CMK (cell line): ENCODE measurements around the gene PCDHB13.
"Not testable (repeated sequence)": the region's sequence is repeated elsewhere in the genome, so short reads cannot be mapped to it uniquely, and the experiment has no call there.

Experiments used
- DNase-seq: peaks from one replicate; pipeline ENCODE4 v3.0.0-alpha.2; 2010; ENCODE audit warnings: low read depth

PCDHB13 gene

DNA sequence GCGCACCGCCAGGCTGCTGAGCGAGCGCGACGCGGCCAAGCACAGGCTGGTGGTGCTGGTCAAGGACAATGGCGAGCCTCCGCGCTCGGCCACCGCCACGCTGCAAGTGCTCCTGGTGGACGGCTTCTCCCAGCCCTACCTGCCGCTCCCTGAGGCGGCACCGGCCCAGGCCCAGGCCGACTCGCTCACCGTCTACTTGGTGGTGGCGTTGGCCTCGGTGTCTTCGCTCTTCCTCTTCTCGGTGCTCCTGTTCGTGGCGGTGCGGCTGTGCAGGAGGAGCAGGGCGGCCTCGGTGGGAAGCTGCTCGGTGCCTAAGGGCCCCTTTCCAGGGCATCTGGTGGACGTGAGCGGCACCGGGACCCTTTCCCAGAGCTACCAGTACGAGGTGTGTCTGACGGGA lies 12.1 kb upstream of the PCDHB13 start:
- DNase-seq = not testable (repeated sequence)

GRCh38 chr5:141208478-141208877 lies 5.2 kb upstream of the PCDHB13 start, which contains the start of gene PCDHB12:
Gene PCDHB12 (plus strand): TSS chr5:141208719. CDS start chr5:141208908, 189 bp downstream.
- no peak for DNase-seq

DNA sequence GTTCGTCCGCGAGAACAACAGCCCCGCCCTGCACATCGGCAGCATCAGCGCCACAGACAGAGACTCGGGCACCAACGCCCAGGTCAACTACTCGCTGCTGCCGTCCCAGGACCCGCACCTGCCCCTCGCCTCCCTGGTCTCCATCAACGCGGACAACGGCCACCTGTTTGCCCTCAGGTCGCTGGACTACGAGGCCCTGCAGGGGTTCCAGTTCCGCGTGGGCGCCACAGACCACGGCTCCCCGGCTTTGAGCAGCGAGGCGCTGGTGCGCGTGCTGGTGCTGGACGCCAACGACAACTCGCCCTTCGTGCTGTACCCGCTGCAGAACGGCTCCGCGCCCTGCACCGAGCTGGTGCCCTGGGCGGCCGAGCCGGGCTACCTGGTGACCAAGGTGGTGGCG lies 3.4 kb upstream of the PCDHB13 start:
- not testable (repeated sequence) for DNase-seq

- DNase-seq = not testable (repeated sequence)
Measured at GRCh38 chr5:141210849-141211248, 2.9 kb upstream of the PCDHB13 start.

GRCh38 chr5:141214583-141214982 lies 864 bp downstream of the PCDHB13 start:
- not testable (repeated sequence) for DNase-seq

DNA sequence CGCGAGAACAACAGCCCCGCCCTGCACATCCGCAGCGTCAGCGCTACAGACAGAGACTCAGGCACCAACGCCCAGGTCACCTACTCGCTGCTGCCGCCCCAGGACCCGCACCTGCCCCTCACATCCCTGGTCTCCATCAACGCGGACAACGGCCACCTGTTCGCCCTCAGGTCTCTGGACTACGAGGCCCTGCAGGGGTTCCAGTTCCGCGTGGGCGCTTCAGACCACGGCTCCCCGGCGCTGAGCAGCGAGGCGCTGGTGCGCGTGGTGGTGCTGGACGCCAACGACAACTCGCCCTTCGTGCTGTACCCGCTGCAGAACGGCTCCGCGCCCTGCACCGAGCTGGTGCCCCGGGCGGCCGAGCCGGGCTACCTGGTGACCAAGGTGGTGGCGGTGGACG lies 1.8 kb downstream of the PCDHB13 start:
- DNase-seq = not testable (repeated sequence)

GRCh38 chr5:141216035-141216434 lies 2.3 kb downstream of the PCDHB13 start:
- DNase-seq = not testable (repeated sequence)

DNA sequence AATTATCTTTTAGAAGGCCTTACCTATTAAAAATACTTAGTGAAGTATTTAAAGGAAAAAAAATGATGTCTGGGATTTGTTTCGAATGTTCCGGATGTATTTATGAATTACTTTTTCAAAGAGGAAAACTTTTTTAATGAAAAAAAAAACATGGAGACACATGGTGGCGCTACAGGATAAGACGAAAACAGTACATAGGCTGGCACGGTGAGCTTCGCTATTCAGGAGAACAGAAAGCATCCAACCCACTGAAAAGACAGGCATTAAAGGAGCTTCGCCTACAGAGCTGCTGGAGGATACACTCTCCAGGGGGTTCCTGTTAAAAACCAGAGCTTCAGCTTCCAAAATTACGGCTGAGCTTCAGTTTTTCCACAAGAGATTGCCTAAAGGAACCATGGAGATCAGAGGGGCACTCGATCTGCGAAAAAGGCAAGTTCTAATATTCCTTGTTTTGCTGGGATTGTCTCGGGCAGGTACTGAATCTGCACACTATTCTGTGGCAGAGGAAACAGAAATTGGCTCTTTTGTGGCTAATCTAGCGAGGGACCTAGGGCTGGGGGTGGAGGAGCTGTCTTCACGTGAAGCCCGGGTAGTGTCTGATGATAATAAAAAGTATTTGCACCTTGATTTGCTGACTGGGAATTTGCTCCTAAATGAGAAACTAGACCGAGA lies 9.5 kb downstream of the PCDHB13 start, which contains the start of gene PCDHB14:
TSS of gene PCDHB14 (plus strand) at position 232 of the 672 bp plus-strand sequence. CDS start at position 395, 163 bp downstream.
- peak; percentile 4 for DNase-seq

DNA sequence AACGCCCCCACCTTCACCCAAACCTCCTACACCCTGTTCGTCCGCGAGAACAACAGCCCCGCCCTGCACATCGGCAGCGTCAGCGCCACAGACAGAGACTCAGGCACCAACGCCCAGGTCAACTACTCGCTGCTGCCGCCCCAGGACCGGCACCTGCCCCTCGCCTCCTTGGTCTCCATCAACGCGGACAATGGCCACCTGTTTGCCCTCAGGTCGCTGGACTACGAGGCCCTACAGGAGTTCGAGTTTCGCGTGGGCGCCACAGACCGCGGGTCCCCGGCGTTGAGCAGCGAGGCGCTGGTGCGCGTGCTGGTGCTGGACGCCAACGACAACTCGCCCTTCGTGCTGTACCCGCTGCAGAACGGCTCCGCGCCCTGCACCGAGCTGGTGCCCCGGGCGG lies 11.1 kb downstream of the PCDHB13 start:
- not testable (repeated sequence) for DNase-seq

GRCh38 chr5:141225421-141225820 lies 11.7 kb downstream of the PCDHB13 start:
- DNase-seq = not testable (repeated sequence)

DNA sequence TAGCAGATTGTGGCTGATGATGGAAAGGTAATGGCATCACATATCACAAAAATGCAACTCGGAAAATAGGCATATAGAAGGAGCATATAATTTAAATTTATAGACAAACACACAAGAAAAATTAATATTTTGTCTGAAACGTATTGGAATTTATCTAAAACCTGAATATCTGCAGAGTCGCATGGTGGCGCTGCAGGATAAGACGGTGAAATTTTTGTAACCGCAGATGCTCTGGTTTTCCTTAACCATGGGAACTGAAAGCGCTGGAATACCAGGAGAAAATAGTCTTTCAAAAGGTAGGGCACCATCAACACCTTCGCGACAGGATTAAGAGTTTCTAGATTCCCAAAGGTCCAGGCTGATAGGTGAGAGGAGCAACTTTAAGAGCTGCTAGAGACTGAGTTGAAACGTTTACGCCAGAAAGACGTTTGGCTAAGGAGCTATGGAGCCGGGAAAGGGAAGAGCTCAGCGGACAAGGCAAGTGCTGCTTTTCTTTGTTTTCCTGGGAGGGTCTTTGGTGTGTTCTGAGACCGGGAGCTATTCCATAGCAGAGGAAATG lies 20.5 kb downstream of the PCDHB13 start:
- no peak for DNase-seq

- not testable (repeated sequence) for DNase-seq
Measured at GRCh38 chr5:141235922-141236321, 22.2 kb downstream of the PCDHB13 start.

DNA sequence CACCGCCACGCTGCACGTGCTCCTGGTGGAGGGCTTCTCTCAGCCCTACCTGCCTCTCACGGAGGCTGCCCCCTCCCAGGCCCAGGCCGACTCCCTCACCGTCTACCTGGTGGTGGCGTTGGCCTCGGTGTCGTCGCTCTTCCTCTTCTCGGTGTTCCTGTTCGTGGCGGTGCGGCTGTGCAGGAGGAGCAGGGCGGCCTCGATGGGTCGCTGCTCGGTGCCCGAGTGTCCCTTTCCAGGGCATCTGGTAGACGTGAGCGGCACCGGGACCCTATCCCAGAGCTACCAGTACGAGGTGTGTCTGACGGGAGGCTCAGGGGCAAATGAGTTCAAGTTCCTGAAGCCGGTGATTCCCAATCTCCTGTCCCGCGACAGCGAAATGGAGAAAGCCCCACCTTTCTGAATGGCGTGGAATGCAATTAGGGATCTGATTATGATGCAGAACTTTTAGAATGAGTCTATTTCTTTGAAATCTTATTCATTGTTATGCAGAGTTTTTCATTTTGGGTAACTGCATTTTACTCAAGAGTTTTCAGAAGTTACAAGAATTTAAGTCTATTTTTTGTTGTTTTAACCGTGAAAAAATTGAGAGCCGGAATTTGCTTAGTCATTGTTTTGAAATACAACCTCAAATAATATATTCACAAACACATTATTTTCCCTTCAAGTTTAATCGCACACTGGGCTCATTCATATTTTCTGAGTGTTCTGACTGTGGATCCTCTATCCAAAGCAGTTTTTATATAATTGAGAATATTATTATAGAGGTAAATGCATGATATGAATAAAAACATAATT lies 23.0 kb downstream of the PCDHB13 start:
- no peak for DNase-seq

DNA sequence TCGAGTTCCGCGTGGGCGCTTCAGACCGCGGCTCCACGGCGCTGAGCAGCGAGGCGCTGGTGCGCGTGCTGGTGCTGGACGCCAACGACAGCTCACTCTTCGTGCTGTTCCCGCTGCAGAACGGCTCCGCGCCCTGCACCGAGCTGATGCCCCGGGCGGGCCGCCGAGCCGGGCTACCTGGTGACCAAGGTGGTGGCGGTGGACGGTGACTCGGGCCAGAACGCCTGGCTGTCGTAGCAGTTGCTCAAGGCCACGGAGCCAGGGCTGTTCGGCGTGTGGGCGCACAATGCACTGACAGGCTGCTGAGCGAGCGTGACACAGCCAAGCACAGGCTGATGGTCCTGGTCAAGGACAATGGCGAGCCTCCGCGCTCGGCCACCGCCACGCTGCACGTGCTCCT lies 27.8 kb downstream of the PCDHB13 start:
- no peak for DNase-seq

- DNase-seq = no peak
Measured at GRCh38 chr5:141245250-141245717, 31.6 kb downstream of the PCDHB13 start, which contains the start of gene PCDHB15. Gene PCDHB15 (plus strand): TSS chr5:141245395. CDS start chr5:141245579, 184 bp downstream.

DNA sequence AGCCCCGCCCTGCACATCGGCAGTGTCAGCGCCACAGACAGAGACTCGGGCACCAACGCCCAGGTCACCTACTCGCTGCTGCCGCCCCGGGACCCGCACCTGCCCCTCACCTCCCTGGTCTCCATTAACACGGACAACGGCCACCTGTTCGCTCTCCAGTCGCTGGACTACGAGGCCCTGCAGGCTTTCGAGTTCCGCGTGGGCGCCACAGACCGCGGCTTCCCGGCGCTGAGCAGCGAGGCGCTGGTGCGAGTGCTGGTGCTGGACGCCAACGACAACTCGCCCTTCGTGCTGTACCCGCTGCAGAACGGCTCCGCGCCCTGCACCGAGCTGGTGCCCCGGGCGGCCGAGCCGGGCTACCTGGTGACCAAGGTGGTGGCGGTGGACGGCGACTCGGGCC lies 33.3 kb downstream of the PCDHB13 start:
- not testable (repeated sequence) for DNase-seq

DNA sequence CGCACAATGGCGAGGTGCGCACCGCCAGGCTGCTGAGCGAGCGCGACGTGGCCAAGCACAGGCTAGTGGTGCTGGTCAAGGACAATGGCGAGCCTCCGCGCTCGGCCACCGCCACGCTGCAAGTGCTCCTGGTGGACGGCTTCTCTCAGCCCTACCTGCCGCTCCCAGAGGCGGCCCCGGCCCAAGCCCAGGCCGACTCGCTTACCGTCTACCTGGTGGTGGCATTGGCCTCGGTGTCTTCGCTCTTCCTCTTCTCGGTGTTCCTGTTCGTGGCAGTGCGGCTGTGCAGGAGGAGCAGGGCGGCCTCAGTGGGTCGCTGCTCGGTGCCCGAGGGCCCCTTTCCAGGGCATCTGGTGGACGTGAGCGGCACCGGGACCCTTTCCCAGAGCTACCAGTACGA lies 33.7 kb downstream of the PCDHB13 start:
- not testable (repeated sequence) for DNase-seq

DNA sequence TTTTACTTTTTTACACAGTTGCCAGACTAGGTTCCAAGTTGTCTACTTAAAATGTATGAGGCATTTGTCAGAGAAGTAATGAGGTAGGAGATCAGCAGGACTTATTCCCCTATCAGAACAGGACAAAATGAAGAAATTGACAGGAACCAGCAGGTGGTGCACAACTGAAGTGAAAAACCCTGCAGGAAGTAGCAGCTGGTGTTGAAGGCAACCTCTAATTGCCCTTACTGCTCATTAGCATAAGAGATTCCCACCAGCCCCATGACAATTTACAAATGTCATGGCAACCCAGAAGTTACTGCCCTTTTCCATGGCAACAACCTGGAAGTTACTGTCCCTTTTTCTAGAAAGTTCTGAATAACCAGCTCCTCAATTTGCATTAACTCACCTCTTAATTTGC lies 36.9 kb downstream of the PCDHB13 start:
- no peak for DNase-seq

DNA sequence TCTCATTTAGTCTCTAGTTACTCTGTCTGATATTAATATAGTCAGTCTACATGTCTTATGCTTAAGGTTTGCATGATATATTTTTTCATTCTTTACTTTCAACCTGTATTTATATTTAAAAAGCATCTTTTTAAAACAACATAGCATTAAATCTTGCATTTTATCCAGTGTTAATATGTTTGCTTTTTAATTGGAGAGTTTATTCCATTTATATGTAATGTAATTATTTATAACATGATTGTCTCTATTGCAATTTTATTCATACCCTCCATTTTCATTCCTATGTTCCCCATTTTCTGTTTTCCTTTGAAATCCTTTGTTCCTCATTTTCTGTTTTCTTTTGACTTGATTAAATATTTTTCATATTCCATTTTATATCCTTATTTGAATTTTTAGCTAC lies 44.7 kb downstream of the PCDHB13 start:
- no peak for DNase-seq

DNA sequence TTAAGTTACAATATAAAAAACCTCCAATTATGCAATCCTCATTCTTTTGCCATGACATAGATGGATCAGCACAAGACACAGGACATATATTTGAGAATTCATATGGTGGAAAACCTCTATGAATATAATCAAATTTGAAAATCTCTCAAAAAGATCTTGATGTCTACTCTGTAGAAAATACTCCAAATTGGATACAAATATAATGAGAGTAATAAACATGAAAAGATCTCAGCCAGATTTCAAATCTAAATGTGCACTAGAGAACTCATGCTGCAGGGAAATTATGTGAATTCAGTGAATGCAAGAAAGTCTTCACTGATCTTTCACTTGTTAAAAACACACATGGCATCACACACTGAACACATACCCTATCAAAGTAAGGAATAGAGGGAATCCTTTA lies 45.2 kb downstream of the PCDHB13 start:
- no peak for DNase-seq

- DNase-seq = no peak
Measured at GRCh38 chr5:141260458-141261237, 46.9 kb downstream of the PCDHB13 start.

GRCh38 chr5:141261238-141261546 lies 47.5 kb downstream of the PCDHB13 start:
- no peak for DNase-seq
